K562 (cell line): ENCODE results near the gene ANKRD34A. TPM values are rescaled to one million over a fixed set of nuclear protein-coding genes. Genes with fewer than 3 reads are reported as not detected.

ENCODE experiments used
- CBX2 ChIP-seq: fragments of 200-600 bp; sonication (generic); IDR thresholded peaks from one replicate; pipeline ENCODE4 v1.6.1; 2012; ENCODE audit warnings: mild to moderate bottlenecking, low read length, inconsistent platforms; ENCODE audit not compliant: insufficient read depth, poor library complexity, severe bottlenecking
- CCAR2 ChIP-seq: fragments of 200-400 bp; formaldehyde crosslinking; IDR thresholded peaks from 2 replicates; pipeline ENCODE4 v1.6.1; 2017; ENCODE audit warnings: mild to moderate bottlenecking, low read depth, low read length
- CEBPZ ChIP-seq: fragments of 150-350 bp; IDR thresholded peaks from 2 replicates; pipeline ENCODE4 v1.6.1; 2014; ENCODE audit warnings: low read depth, mild to moderate bottlenecking, low read length, borderline replicate concordance
- CHD1 ChIP-seq: fragments of 200-600 bp; sonication (generic); IDR thresholded peaks from one replicate; pipeline ENCODE4 v1.6.1; 2012; ENCODE audit warnings: mild to moderate bottlenecking, moderate library complexity, low read length, inconsistent platforms
- CXXC5 ChIP-seq: fragments of 250-450 bp; sonication (Bioruptor Pico); IDR thresholded peaks from 2 replicates; pipeline ENCODE4 v1.8.0; 2022; ENCODE audit warnings: inconsistent platforms, mild to moderate bottlenecking, moderate library complexity
- DLX4 ChIP-seq: fragments of 250-450 bp; sonication (Bioruptor Pico); IDR thresholded peaks from 2 replicates; pipeline ENCODE4 v1.6.1; 2021; ENCODE audit warnings: mild to moderate bottlenecking
- ELF4 ChIP-seq: fragments of 450-650 bp; formaldehyde crosslinking; IDR thresholded peaks from 2 replicates; pipeline ENCODE4 v1.4.0; 2022; ENCODE audit warnings: missing genetic modification characterization
- HMBOX1 ChIP-seq: sonication (generic); IDR thresholded peaks from 2 replicates; pipeline ENCODE4 v1.6.1; 2016
- HNRNPL ChIP-seq: fragments of 200-400 bp; formaldehyde crosslinking; IDR thresholded peaks from 2 replicates; pipeline ENCODE4 v1.6.1; 2017; ENCODE audit warnings: low read depth, mild to moderate bottlenecking, low read length
- KDM5B ChIP-seq: fragments of 200-600 bp; sonication (generic); IDR thresholded peaks from 2 replicates; pipeline ENCODE4 v1.6.1; 2012; ENCODE audit warnings: low read depth, mild to moderate bottlenecking, moderate library complexity, low read length, control low read depth, inconsistent platforms; ENCODE audit not compliant: insufficient replicate concordance
- MXI1 ChIP-seq: IDR thresholded peaks from 2 replicates; pipeline ENCODE4 v1.6.1; 2011; ENCODE audit warnings: low read depth, mild to moderate bottlenecking, improper control_type of control experiment, low read length
- NCOA2 ChIP-seq, 2 experiments: fragments of 450-650 bp; IDR thresholded peaks; 2 replicates each; pipeline ENCODE4 v1.6.1; 2018; ENCODE audit warnings: mild to moderate bottlenecking in 2 of 2, moderate library complexity in 1 of 2; ENCODE audit not compliant: partially characterized antibody in 2 of 2
- NFATC3 ChIP-seq: fragments of 450-650 bp; IDR thresholded peaks from 2 replicates; pipeline ENCODE4 v1.6.1; 2017; ENCODE audit warnings: mild to moderate bottlenecking
- RBM39 ChIP-seq: fragments of 200-400 bp; formaldehyde crosslinking; optimal IDR thresholded peaks from 2 replicates; pipeline ENCODE3; 2018; ENCODE audit warnings: low read depth, low read length
- RNF2 ChIP-seq: sonication (generic); IDR thresholded peaks from 2 replicates; pipeline ENCODE4 v1.6.1; 2016
- SNRNP70 ChIP-seq: fragments of 200-400 bp; formaldehyde crosslinking; optimal IDR thresholded peaks from 2 replicates; pipeline ENCODE3; 2017; ENCODE audit warnings: low read depth, low read length
- STAT5B ChIP-seq: fragments of 250-450 bp; sonication (Bioruptor Pico); IDR thresholded peaks from 2 replicates; pipeline ENCODE4 v1.8.0; 2021; ENCODE audit warnings: mild to moderate bottlenecking, inconsistent platforms
- THRA ChIP-seq: fragments of 450-650 bp; IDR thresholded peaks from 2 replicates; pipeline ENCODE4 v1.6.1; 2017; ENCODE audit warnings: mild to moderate bottlenecking, moderate library complexity
- YBX1 ChIP-seq: fragments of 450-650 bp; IDR thresholded peaks from 2 replicates; pipeline ENCODE4 v1.7.1; 2016; ENCODE audit warnings: mild to moderate bottlenecking
- ZNF140 ChIP-seq: fragments of 250-450 bp; sonication (Bioruptor Pico); IDR thresholded peaks from 2 replicates; pipeline ENCODE4 v1.8.0; 2021; ENCODE audit warnings: moderate library complexity, mild to moderate bottlenecking, inconsistent platforms
- ZNF174 ChIP-seq: fragments of 250-450 bp; sonication (Bioruptor Pico); IDR thresholded peaks from 2 replicates; pipeline ENCODE4 v1.4.0; 2020; ENCODE audit warnings: mild to moderate bottlenecking
- ZNF507 ChIP-seq: conservative IDR thresholded peaks from 2 replicates; pipeline ENCODE4 v1.6.1; 2017; ENCODE audit warnings: missing genetic modification characterization, missing compliant biosample characterization
- ZNF551 ChIP-seq: fragments of 250-450 bp; sonication (Bioruptor Pico); IDR thresholded peaks from 2 replicates; pipeline ENCODE4 v1.5.0; 2021; ENCODE audit warnings: mild to moderate bottlenecking, moderate library complexity
- ZNF766 ChIP-seq: fragments of 200-800 bp; sonication (Bioruptor generic); conservative IDR thresholded peaks from 2 replicates; pipeline ENCODE4 v1.6.1; 2016; ENCODE audit warnings: missing genetic modification characterization, missing compliant biosample characterization
- polyA plus RNA-seq, 8 experiments: library from polyadenylated mRNA; depleted of rRNA in 4 of 8; stranded (reverse) in 5 of 8; unstranded in 3 of 8; fragments of >200 nt; fragmentation: Nextera tagmentation in 2 of 8; fragmentation: Illumina TruSeq in 1 of 8; extraction: Ambion mirVana in 2 of 8; extraction: Trizol in 1 of 8; gene quantifications; 2 replicates each; pipeline versions ENCODE4 v1.2.1 to v1.2.3, GENCODE V29; 2011 to 2014; ENCODE audit warnings: inconsistent platforms in 1 of 8, missing spikeins in 1 of 8
- total RNA-seq, 7 experiments: library from RNA; depleted of rRNA in 6 of 7; stranded (reverse); fragments of >200 nt in 6 of 7; fragmentation: Illumina TruSeq in 2 of 7; extraction: Trizol in 2 of 7; gene quantifications; 2 replicates each; pipeline versions ENCODE4 v1.2.1 to v1.2.3, GENCODE V29; 2011 to 2021; ENCODE audit warnings: low replicate concordance in 1 of 7

Gene ANKRD34A
- total and polyA plus RNA-seq, 9 of the 15 experiments (the other 6 are each of a cell fraction or from before 2014, with no cell fraction given): 0.06 to 1.6 (median 0.43) TPM

- no peak for TF ChIP-seq NFATC3
- peak in 1 of 2 experiments; percentile 22 for TF ChIP-seq NCOA2 (IDR thresholded peaks at IDR 0.05; ENCODE audit: partially characterized antibody in 2 of 2)
- no peak for TF ChIP-seq CXXC5 (CRISPR knock-in tag)
- no peak for TF ChIP-seq DLX4
- TF ChIP-seq ZNF507: no peak
- no peak for TF ChIP-seq YBX1
- no peak for TF ChIP-seq CBX2
- TF ChIP-seq STAT5B: no peak
- TF ChIP-seq KDM5B: no peak
- TF ChIP-seq ZNF140 (CRISPR knock-in tag): no peak
- TF ChIP-seq ZNF551 (CRISPR knock-in tag): no peak
- TF ChIP-seq RBM39: no peak
- TF ChIP-seq CEBPZ: no peak
- no peak for TF ChIP-seq ELF4 (CRISPR knock-in tag)
- TF ChIP-seq RNF2: no peak
- TF ChIP-seq ZNF766 (CRISPR knock-in tag): no peak
- TF ChIP-seq THRA: no peak
- TF ChIP-seq SNRNP70: no peak
- no peak for TF ChIP-seq ZNF174 (CRISPR knock-in tag)
- TF ChIP-seq MXI1: no peak
- no peak for TF ChIP-seq HMBOX1
- no peak for TF ChIP-seq CCAR2
- no peak for TF ChIP-seq CHD1
- no peak for TF ChIP-seq HNRNPL
Measured at GRCh38 chr1:146012703-146013558, 48.6 kb upstream of the ANKRD34A start (continued).
